Esophagus (tissue), 2 donors: Measurements from ENCODE around the gene SMIM38. TPM values are rescaled to one million over a fixed set of nuclear protein-coding genes. Genes with fewer than 3 reads are reported as not detected.
A peak's percentile ranks its signal among the peaks of the same experiment; 100 is the strongest.
"Not testable (repeated sequence)": the region's sequence is repeated elsewhere in the genome, so short reads cannot be mapped to it uniquely, and the experiment has no call there.

ENCODE experiments used
- H3K27ac ChIP-seq, 2 donors: one replicate each; pipeline ENCODE4 v1.5.1; 2013; ENCODE audit warnings: low read depth in 2 of 2, mild to moderate bottlenecking in 2 of 2, inconsistent platforms in 1 of 2, low read length in 1 of 2, moderate library complexity in 1 of 2
- H3K27me3 ChIP-seq, 2 donors: one replicate each; pipeline ENCODE4 v1.6.1; 2013; ENCODE audit warnings: low read length in 2 of 2, control low read depth in 1 of 2, mild to moderate bottlenecking in 1 of 2; ENCODE audit not compliant: insufficient read depth in 2 of 2, control insufficient read depth in 1 of 2
- H3K36me3 ChIP-seq, 2 donors: one replicate each; pipeline ENCODE4 v1.6.1; 2013; ENCODE audit warnings: low read length in 1 of 2; ENCODE audit not compliant: control insufficient read depth in 2 of 2, insufficient read depth in 2 of 2
- H3K4me1 ChIP-seq, 2 donors: one replicate each; pipeline ENCODE4 v1.6.1; 2013; ENCODE audit warnings: low read length in 1 of 2; ENCODE audit not compliant: control insufficient read depth in 2 of 2, insufficient read depth in 2 of 2
- H3K4me3 ChIP-seq, 2 donors: one replicate each; pipeline ENCODE4 v1.5.1; 2013; ENCODE audit warnings: low read length in 2 of 2, mild to moderate bottlenecking in 2 of 2, low read depth in 1 of 2, moderate library complexity in 1 of 2
- H3K9me3 ChIP-seq, 2 donors: one replicate each; pipeline ENCODE4 v1.6.1; 2013; ENCODE audit warnings: mild to moderate bottlenecking in 2 of 2, low read depth in 1 of 2, low read length in 1 of 2, moderate library complexity in 1 of 2; ENCODE audit not compliant: control insufficient read depth in 2 of 2, insufficient read depth in 1 of 2
- WGBS, 2 donors: extraction: QIAGEN DNeasy Blood & Tissue Kit; methylation state at CpG; one replicate each; pipeline ENCODE4 v1.1.7; 2013; 5-methylcytosine and 5-hydroxymethylcytosine counted together
- polyA plus RNA-seq, 2 donors: library from polyadenylated mRNA; stranded (reverse); fragments of 200-250 nt; gene quantifications; one replicate each; pipeline ENCODE4 v1.2.3, GENCODE V29; 2013
- donor health status: healthy with polysubstance abuse.
- donor health status: Bipolar disorder and iron deficiency.

Gene SMIM38
- polyA plus RNA-seq, 2 donors: 0.08 to 0.11 TPM

DNA sequence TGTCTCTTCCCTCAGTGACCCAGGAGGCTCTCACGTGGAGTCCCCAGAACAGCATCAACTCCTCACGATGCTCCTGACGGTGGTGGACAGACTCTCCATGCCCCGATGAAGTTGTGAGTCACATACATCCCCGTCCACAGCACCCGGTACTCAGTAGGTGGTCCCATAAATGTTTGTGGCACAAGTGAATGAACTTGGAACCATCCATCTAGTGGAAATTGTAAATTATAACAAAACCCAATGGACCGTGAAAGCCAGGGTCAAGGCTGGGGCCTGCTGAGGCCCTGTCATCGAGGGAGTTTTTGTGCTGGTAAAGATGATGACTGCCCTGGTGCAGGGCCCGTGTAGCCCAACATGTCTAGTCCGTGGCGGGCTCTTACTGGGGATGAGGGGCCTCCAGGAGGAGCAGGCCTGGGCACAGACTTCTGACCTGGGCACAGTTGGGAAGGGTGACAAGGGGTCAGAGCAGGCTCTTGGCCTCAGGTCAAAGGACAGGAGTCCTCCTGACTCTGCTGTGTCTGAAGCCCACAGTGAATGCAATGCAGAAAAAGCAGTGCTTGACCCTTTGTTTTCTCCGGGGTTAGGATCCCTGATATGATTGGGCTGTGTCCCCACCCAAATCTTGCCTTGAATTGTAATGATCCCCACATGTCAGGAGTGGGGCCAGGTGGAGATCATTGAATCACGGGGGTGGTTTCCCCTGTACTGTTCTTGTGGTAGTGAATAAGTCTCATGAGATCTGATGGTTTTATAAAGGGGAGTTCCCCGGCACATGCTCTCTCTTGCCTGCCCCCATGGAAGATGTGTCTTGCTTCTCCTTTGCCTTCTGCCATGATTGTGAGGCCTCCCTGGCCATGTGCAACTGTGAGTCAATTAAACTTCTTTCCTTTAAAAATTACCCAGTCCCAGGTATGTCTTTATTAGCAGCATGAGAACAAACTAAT lies 20.0 kb upstream of the SMIM38 start:
- 82 to 83% methylated on average over 14 of the region's 14 CpGs for WGBS, 2 donors
- Histone ChIP-seq H3K27ac (no peak overlapping the region), H3K27me3 (no peaks in the 10 kb centered on the region)

GRCh38 chr11:69136471-69136870 lies 19.3 kb upstream of the SMIM38 start:
- H3K9me3 ChIP-seq: no peaks in the 10 kb centered on the region
- H3K4me3 ChIP-seq: no peak overlapping the region
- H3K4me1 ChIP-seq: peaks cover 4 to 21% of the 10 kb centered on the region in 2 donors
- no peaks in the 10 kb centered on the region for H3K27me3 ChIP-seq
- no peaks in the 10 kb centered on the region for H3K36me3 ChIP-seq
- 96% methylated on average over 9 of the region's 9 CpGs for WGBS, 2 donors
- no peak overlapping the region for H3K27ac ChIP-seq

More for the DNA sequence above, 20.0 kb upstream of the SMIM38 start:
- Histone ChIP-seq H3K4me1 (peaks cover 4 to 21% of the 10 kb centered on the region in 2 donors), H3K36me3 (no peaks in the 10 kb centered on the region), H3K9me3 (no peaks in the 10 kb centered on the region), H3K4me3 (no peak overlapping the region)

DNA sequence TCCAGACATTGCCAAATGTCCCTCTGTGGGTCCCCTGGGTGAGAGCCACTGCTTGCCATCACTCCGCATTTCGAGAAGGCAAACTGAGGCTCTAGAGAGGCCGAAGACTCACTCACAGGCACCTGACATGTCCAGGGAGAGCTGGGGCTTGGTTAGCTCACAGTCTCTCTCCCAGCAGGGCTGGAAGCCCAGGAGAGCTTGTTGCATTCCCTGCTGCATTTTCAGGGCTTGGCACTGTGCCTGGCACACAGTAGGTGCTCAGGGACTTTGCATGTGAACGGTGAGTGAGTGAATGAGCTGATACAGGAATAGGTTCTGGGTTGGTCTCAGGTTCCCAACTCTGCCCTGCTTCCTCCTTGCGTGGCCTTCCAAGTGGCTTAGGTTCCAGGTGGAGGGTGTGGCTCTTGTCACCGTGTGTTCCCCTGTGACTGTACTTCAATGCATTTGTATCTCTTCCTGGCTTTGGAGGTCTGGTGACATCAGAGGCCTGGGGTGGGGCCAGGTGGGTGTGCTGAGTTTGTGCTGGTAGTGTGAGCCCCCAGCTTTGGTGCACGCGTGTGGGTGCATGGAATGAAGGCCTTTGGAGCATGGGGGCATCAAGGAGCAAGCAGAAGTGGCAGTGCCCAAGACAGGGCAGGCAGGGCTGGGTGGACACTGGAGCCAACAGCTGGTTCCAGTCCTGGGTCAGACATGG lies 18.4 kb upstream of the SMIM38 start:
- peak overlapping the region in 1 of 2 donors; percentile 33 for H3K27ac ChIP-seq
- no peaks in the 10 kb centered on the region for H3K36me3 ChIP-seq
- H3K9me3 ChIP-seq: no peaks in the 10 kb centered on the region
- no peak overlapping the region for H3K4me3 ChIP-seq
- peaks cover 4 to 14% of the 10 kb centered on the region in 2 donors for H3K4me1 ChIP-seq
- 82 to 86% methylated on average over 8 of the region's 8 CpGs for WGBS, 2 donors
- no peaks in the 10 kb centered on the region for H3K27me3 ChIP-seq

- 63 to 66% methylated on average over 3 of the region's 3 CpGs for WGBS, 2 donors
These were observed 17.5 kb upstream of the SMIM38 start for GRCh38 chr11:69138265-69138664.

DNA sequence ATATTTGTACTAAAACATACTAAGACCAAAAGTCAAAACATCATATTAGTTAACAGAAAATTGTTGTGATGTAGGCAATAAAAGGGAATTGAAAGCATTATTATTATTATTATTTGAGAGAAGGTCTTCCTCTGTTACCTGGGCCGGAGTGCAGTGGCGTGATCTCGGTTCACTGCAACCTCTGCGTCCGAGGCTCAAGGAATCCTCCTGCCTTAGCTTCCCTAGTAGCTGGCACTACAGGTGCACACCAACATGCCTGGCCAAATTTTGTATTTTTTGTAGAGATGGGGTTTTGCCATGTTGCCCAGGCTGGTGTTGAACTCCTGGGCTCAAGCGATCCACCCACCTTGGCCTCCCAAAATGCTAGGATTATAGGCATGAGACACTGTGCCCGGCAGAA lies 15.6 kb upstream of the SMIM38 start:
- H3K27ac ChIP-seq: not testable (repeated sequence)

More at GRCh38 chr11:69138265-69138664, 17.5 kb upstream of the SMIM38 start:
- H3K27me3 ChIP-seq: no peaks in the 10 kb centered on the region
- H3K27ac ChIP-seq: no peak overlapping the region
- no peaks in the 10 kb centered on the region for H3K36me3 ChIP-seq
- H3K4me1 ChIP-seq: peaks cover 4 to 12% of the 10 kb centered on the region in 2 donors
- no peaks in the 10 kb centered on the region for H3K9me3 ChIP-seq
- no peak overlapping the region for H3K4me3 ChIP-seq

DNA sequence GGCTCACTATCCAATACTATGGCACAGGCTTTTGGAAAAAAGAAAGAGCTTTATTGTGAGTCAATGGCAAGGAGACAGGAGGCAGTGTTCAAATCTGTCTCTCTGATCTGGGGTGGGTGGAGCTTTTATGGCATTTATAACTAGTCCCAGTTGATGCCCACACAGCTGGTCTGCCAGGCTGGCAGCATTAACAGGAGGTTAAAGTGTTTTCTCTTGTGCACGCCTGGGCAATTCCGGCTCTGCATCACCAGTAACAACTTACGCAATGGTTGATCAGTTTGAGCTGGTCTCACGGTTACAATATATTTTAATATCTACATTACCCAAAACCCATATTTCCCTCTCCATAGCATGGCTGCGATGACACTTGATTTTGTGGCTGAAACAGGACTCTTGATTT lies 15.1 kb upstream of the SMIM38 start:
- no peaks in the 10 kb centered on the region for H3K9me3 ChIP-seq
- H3K27me3 ChIP-seq: no peaks in the 10 kb centered on the region
- peaks cover 4 to 15% of the 10 kb centered on the region in 2 donors for H3K4me1 ChIP-seq
- H3K4me3 ChIP-seq: no peak overlapping the region
- no peaks in the 10 kb centered on the region for H3K36me3 ChIP-seq
- WGBS, 2 donors: 56 to 71% methylated on average over 5 of the region's 5 CpGs
- H3K27ac ChIP-seq: no peak overlapping the region

More for the DNA sequence above, 15.6 kb upstream of the SMIM38 start:
- 89 to 91% methylated on average over 7 of the region's 7 CpGs for WGBS, 2 donors
- not testable (repeated sequence) for H3K27me3 ChIP-seq, H3K9me3 ChIP-seq, H3K36me3 ChIP-seq, H3K4me3 ChIP-seq
- peaks cover 4 to 15% of the 10 kb centered on the region in 2 donors for H3K4me1 ChIP-seq

- Histone ChIP-seq H3K4me1 (peaks cover 4 to 12% of the 10 kb centered on the region in 2 donors), H3K27ac (no peak overlapping the region), H3K4me3 (no peak overlapping the region), H3K36me3 (no peaks in the 10 kb centered on the region), H3K9me3 (no peaks in the 10 kb centered on the region), H3K27me3 (no peaks in the 10 kb centered on the region)
- WGBS, 2 donors: 71 to 74% methylated on average over 8 of the region's 8 CpGs
These were observed 14.0 kb upstream of the SMIM38 start for GRCh38 chr11:69141742-69142141.

- 93 to 98% methylated on average over 2 of the region's 2 CpGs for WGBS, 2 donors
These were observed 12.8 kb upstream of the SMIM38 start for GRCh38 chr11:69142895-69143294.

GRCh38 chr11:69144316-69145049 lies 11.3 kb upstream of the SMIM38 start:
- WGBS, 2 donors: 38 to 58% methylated on average over 7 of the region's 7 CpGs
- Histone ChIP-seq H3K27me3 (no peaks in the 10 kb centered on the region), H3K36me3 (no peaks in the 10 kb centered on the region), H3K4me1 (peaks cover 0 to 4% of the 10 kb centered on the region in 2 donors), H3K4me3 (no peak overlapping the region), H3K9me3 (peaks cover 0 to 6% of the 10 kb centered on the region in 2 donors), H3K27ac (peak overlapping the region; percentile 17 to 40)

More at GRCh38 chr11:69142895-69143294, 12.8 kb upstream of the SMIM38 start:
- no peaks in the 10 kb centered on the region for H3K36me3 ChIP-seq
- no peak overlapping the region for H3K4me3 ChIP-seq
- no peaks in the 10 kb centered on the region for H3K27me3 ChIP-seq
- H3K9me3 ChIP-seq: peaks cover 0 to 4% of the 10 kb centered on the region in 2 donors
- H3K4me1 ChIP-seq: peaks cover 0 to 6% of the 10 kb centered on the region in 2 donors
- H3K27ac ChIP-seq: no peak overlapping the region
